RCC 7860 (cell line): Measurements from ENCODE around the gene PDLIM5.
A peak's percentile ranks its signal among the peaks of the same experiment; 100 is the strongest.

Source experiments
- DNase-seq: peaks from one replicate; pipeline ENCODE4 v3.0.0-alpha.2; 2015; ENCODE audit warnings: low spot score
- FAIRE-seq: peaks from 2 replicates; lab custom pipeline; 2012; peaks lifted over from hg19 to GRCh38; lab: Jason Lieb, UNC

Gene PDLIM5

GRCh38 chr4:94426783-94427182 lies 25.0 kb upstream of the PDLIM5 start:
- FAIRE-seq (no peak), DNase-seq (no peak)

GRCh38 chr4:94428884-94429283 lies 22.9 kb upstream of the PDLIM5 start:
- DNase-seq (no peak), FAIRE-seq (no peak)

DNA sequence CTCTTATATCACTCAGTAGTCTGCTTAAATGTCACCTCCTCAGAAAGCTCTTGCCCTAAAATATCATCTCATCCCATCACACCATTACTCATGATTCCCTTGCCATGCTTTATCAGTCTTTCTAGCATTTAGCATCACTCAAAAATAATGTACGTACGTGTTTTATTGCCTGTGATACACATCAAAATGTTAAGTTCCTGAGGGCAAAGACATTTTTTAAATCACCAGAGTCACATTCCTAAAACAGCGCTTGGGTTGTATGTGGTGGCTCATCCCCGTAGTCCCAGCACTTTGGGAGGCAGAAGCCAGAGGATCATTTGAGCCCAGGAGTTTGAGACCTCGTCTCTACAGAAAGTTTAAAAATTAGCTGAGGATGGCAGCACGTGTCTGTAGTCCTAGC lies 21.3 kb upstream of the PDLIM5 start:
- DNase-seq = no peak
- no peak for FAIRE-seq

DNA sequence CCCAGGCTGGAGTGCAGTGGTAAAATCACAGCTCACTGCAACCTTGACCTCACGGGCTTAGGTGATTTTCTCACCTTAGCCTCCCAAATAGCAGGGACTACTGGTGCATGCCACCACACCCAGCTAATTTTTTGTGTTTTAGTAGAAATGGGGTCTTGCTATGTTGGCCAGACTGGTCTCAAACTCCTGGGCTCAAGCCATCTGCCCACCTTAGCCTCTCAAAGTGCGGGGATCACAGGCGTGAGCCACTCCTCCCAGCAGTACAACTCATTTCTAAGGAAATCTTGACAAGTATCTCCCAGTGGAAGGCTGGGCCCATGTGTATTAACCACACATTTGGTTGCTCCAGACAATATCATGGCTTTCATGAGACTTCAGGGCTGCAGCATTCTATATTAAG lies 20.4 kb upstream of the PDLIM5 start:
- DNase-seq = no peak
- no peak for FAIRE-seq

GRCh38 chr4:94434505-94434904 lies 17.2 kb upstream of the PDLIM5 start:
- DNase-seq (no peak), FAIRE-seq (no peak)

- DNase-seq = no peak
- FAIRE-seq = no peak
Measured at GRCh38 chr4:94435874-94436273, 15.9 kb upstream of the PDLIM5 start.

DNA sequence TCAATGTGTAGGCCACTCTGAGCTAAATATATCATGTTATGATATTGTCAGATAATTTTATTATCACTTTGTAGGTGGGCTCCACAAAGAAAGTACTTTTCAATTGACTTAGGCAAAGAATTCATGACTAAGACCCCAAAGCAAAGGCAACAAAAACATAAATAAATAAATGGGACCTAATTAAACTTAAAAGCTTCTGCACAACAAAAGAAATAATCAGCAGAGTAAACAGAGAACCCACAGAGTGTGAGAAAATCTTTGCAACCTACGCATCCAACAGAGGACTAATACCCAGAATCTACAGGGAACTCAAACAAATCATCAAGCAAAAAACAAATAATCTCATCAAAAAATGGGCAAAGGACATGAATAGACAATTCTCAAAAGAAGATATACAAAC lies 15.2 kb upstream of the PDLIM5 start:
- no peak for FAIRE-seq
- DNase-seq = no peak

DNA sequence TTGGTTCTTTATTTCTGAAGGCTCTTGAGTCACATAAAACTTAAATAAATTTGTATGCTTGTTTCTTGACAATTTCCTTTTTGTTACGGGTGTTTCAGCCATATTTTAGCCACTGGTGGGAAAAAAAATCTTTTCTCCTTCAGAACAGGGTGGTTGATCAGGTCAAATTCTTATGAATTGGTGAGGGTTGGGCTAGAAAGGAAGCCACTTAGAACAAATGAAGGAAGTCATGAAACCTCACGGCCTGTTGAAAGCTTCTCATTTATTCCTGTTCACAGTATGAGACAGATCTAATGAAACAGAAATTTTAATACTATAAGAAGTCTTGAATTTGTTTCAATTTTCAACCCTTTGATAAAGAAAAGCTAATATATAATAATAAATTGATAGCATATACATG lies 12.1 kb upstream of the PDLIM5 start:
- no peak for DNase-seq
- FAIRE-seq = no peak

DNA sequence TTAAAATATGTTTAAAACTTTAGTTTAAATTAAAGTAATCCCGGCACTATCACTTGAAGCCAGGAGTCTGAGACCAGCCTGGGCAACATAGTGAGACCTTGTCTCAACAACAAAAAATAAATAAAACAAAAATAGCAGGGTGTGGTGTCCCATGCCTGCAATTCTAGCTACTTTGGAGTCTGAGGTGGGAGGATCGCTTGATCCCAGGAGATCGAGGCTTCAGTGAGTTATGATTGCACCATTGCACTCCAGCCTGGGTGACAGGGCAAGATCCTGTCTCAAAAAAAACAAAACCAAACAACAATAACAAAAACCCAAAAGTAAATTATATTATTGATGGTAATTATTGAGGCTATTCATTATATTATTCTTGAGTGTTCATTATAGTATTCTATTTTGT lies 9.9 kb upstream of the PDLIM5 start:
- DNase-seq = no peak
- FAIRE-seq = no peak

DNA sequence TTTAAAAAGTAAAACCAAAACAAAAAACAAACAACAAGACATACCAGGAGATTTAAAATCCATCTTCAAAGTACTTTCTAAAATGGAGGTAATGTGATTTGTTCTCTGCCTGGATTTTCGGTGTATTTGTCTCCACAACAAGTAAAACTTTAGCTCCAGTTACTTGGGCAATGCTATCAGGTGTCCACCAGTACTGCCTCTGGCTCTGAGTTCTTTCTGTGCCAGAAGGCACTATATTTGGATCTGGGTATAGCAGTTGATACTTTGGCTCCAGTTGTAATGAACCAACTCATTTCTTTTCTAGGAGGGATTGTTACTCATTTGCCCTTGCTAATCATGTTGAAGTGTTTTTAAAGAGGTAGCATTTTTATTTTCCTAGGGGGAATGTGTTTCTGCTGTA lies 9.5 kb upstream of the PDLIM5 start:
- no peak for FAIRE-seq
- DNase-seq = no peak

- FAIRE-seq (no peak), DNase-seq (no peak)
Measured at GRCh38 chr4:94446386-94446785, 5.4 kb upstream of the PDLIM5 start.

DNA sequence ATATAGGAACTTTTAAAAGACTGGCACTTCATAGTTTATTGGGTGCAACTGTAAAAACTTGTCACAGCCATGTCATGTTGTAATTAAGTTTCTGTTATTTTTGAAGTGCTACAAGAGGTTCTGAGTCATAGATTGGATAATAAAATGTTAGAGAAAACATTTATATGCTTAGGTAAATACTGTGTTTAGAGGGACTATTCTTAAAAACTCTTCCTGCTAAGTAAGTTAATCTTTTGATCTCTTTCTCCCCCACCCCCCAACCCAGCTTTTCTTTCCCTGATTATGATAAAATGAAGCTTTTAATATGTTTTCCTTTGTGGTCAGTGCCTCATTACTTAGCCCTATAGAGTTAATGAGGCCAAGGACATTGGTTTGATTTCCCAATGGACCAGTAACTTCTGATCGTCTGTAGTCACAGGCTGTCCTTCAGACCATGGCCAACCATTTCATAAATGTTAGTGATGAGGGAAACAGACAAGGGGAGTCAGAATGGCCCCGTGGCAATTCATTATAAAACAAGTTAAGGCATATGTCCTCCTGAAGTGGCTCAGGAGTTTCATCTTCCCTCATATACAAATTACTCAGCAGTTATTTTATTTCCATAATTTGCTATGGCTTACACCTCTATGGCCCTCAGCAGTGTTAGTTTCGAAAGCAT lies 3.9 kb upstream of the PDLIM5 start:
- no peak for FAIRE-seq
- no peak for DNase-seq

DNA sequence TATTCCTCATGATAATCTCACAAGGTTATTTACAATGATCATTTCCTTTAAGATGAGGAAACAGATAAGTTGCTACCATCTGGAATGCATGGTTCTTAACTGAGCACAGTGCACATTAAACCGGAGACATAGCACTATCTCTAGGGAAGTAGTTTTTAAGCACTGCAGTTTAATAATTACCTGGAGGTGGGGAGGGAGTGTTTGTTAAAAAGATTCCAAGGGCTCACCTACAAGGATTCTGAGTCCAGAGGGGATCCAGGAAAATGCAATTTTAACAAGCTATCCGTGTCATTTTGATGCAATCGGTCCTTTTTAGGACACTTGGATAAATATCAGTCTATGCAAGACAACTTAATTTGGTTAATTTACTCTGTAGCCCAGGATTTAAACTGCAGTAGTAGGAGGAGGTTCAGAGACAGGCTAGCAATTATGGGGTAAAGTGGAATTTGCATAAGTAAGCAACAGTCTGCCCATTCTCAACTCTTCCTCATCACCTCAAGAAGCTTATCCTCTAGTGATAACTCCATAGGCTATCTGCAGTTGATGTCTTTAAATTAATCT lies 2.8 kb upstream of the PDLIM5 start:
- no peak for FAIRE-seq

DNA sequence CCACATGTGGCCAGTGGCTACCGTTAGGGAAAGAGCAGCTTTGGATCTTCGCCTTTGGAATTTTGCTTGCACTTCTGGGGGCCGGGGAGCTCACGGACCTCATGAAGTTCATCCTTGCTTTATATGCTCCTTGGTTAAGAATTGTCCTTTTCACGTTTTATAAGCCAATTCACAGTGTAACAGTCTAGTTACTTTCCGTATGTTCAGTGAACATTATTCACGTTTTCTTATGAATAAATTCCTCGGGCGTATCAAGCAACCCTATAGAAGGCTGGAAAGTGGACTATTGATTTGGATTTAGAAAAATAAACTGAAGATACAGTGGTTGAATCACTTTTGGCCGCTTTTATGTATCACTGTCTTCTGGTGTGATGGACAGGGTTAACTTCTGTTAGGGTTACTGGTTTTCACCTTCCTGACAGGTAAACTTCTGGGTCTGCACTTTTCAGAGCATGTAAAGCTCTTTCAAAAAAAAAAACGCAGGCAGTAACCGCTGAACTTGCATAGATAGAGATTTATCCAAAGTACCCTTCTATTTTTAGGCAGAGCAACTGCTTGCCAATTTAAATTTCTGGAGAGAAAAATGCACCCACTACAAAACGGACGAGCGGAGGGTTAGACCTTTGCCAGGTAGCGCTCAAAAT lies 569 bp upstream of the PDLIM5 start:
- no peak for DNase-seq
- no peak for FAIRE-seq

More for the DNA sequence above, 2.8 kb upstream of the PDLIM5 start:
- DNase-seq = no peak

GRCh38 chr4:94452476-94453371 lies 982 bp downstream of the PDLIM5 start:
- FAIRE-seq (peak; percentile 69), DNase-seq (peak; percentile 63)

- FAIRE-seq = peak; percentile 46
- peak; percentile 37 for DNase-seq
Measured at GRCh38 chr4:94453391-94453963, 1.7 kb downstream of the PDLIM5 start.

GRCh38 chr4:94454405-94454804 lies 2.7 kb downstream of the PDLIM5 start:
- DNase-seq = peak; percentile 43
- peak; percentile 52 for FAIRE-seq

DNA sequence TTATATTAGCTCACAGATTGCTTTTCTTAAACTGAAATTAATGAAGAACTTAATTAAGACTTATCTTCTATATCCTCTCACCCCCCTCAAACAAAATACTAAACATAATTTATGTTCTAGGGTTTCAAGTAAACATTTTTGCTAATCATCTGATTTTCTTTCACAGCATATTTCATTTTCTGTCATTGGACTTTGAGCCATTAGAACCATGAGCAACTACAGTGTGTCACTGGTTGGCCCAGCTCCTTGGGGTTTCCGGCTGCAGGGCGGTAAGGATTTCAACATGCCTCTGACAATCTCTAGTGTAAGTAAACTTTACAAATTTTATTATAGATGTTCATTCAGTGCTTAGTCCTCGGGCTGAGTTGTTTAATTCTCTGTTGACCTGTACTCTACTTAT lies 3.3 kb downstream of the PDLIM5 start:
- FAIRE-seq = peak; percentile 76
- DNase-seq = peak; percentile 21

DNA sequence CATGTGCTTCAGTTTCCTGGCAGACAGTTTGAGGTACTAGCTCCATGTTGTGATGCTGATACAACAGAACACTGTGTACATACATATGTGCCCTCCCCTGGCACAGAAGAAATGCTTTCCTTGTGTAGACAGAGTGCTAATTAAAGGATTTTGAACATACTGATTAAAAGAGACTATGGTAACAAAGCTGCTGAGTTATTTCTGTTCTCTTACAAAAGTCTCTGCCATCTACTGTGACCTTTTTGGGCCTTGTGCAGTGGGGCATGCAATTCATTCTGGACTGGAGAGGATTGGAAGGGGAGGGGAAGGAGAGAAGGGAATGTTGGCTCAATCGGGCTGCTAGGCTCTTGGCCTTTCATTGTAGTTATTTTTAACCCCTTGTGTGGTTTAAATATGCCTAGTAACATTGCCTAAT lies 6.0 kb downstream of the PDLIM5 start:
- peak; percentile 59 for DNase-seq
- FAIRE-seq = peak; percentile 89

GRCh38 chr4:94458682-94459081 lies 6.9 kb downstream of the PDLIM5 start:
- no peak for FAIRE-seq
- DNase-seq = no peak
